GM19395 (cell line): ENCODE results near the gene EPAS1.

Experiments used
- ATAC-seq: cut with Tn5 transposase; IDR thresholded peaks from one replicate; pipeline ENCODE4 v1.9.1; 2021; ENCODE audit warnings: mild to moderate bottlenecking, moderate library complexity; ENCODE audit not compliant: unreplicated experiment

Gene EPAS1

DNA sequence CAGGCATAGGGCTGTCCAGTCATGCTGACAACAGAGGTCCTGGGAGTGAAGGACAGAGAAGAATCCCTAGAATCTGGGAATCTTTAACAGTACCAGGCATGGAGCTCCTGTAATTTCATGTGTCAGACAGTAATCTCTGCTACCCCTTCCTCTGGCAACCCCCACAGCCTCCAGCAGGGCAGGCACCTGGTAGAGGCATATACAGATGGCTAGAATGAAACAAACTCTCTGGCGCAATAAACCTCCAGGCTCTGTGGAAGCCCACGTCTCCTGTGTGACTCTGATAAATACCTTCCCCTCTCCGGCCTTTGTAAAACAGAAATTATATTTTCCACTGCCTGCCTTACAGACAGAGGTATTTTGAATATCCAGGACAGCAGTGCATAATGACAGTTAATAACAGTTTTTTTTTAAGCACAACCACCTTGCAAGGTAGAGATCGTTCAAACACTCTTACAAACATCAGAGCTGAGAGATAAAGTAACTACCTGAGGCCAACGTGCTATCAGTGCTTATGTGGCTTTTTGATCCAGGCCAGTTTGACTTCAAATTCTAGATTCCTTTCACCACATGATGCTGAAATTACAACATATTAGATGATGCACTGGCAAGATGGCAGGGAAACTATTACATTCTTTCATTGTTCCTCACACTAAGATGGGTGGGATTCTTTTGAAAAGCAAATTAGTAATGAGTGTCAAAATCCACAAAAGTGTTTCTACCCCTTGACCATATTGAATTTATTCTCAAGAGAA, 134.5 kb downstream of the EPAS1 start:
- ATAC-seq: no peak

DNA sequence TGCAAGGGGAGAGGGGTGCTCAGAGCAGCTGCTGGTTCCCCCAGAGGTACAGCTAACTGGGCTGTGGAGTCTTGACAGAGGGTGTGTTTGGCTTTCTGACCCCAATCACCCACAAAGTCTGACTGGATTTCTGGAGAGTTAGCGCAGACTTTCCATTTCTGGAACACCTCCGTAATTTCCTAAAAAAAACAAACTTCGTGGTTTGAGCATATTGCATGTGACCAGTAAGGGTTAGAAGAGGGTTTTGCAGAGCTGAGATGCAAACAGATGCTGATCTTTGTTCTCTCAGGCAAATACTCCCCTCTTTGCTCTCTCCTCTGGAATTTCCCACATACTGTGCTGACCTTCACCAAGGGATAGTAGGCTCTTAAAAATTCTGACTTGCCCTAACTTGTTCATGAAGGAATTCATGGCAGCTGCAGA, 137.7 kb downstream of the EPAS1 start:
- no peak for ATAC-seq

DNA sequence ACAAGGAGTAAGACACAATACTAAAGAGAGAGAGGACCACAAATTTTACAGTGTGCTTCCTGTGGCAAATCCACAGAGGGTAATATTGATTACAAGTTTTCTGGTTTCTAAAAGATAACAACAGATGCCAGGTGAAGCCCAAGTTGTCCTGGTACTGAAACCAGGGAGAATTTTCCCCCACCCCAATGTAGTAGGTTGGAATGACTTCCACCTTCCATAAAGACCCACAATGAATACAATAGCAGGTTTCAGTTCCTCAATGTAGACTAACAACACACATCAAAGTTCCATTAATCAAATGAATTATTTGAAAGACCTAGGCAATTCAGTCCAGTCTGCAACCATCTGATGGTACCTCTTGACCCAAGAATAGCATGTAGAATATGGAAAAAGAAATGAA, 138.1 kb downstream of the EPAS1 start:
- no peak for ATAC-seq

DNA sequence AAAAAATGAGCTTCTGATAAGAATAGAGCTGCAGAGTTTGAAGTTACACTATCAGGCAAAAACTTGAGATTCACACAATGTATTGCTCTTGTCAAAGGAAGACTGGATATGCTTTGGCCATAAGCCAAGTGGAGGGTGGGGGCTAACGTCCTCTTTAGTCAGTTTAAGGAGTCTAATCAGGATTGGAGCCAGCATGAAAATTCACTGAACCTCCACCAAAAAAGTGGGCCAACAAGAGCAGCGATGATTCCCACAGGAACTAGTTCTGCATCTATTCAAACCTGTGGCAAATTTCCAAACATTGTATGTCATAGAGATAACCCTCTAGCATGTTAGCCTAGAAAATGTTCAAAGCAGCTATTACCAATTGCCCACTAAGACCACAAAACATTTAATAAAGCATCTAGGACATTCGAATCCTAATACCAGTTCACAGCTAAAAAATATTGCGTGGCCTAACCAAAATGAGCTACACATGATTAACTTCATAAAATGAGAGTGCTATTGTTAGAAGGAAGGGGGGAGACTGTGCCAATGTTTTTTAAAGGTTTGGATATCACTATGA, 138.7 kb downstream of the EPAS1 start:
- no peak for ATAC-seq
